ENCODE data around the gene ATP2B3.

The ATP2B3 gene

DNA sequence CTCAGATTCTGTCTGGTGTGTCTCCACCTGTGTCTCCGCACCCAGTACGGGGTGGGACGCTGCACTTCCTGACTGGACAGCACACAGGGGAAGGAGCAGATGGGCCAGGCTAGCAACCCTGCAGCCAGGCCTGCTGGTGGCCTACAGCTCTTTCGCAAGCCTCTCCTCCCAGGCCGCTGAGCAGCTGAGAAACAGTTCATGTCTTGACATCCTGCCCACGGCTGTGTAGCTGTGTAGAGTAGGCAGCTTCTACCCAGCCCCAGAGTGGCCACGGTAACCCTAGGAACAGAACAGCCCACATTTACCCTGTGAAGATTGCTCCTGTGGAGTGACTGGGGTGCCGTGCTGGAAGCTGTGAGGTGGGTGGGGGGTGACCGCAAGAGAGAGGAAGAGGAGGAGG is 42.6 kb downstream of the ATP2B3 start:
- TF ChIP-seq SPI1 (IDR thresholded peaks at IDR 0.05; ENCODE audit: low read depth, low read length) (no peak), TAF1 (IDR thresholded peaks at IDR 0.05; ENCODE audit: low read depth, low read length) (no peak), PAX5 (IDR thresholded peaks at IDR 0.05; ENCODE audit: insufficient read depth, low read length, severe bottlenecking) (no peak)
- DNase-seq (ENCODE audit: insufficient read length, low spot score) (no peak), FAIRE-seq (no peak)

GRCh38 chrX:153560466-153560865 is 43.0 kb downstream of the ATP2B3 start:
- no peak for TF ChIP-seq POU2F2 (IDR thresholded peaks at IDR 0.05; ENCODE audit: low read depth, low read length)
- no peak for TF ChIP-seq TAF1 (IDR thresholded peaks at IDR 0.05; ENCODE audit: low read depth, low read length)
- no peak for TF ChIP-seq PAX5 (IDR thresholded peaks at IDR 0.05; ENCODE audit: insufficient read depth, low read length, severe bottlenecking)
- TF ChIP-seq SPI1 (IDR thresholded peaks at IDR 0.05; ENCODE audit: low read depth, low read length) = no peak
- TF ChIP-seq POLR2AphosphoS5 (IDR thresholded peaks at IDR 0.05; ENCODE audit: low read depth, low read length) = no peak
- TF ChIP-seq POLR2A (IDR thresholded peaks at IDR 0.05; ENCODE audit: low read depth, low read length) = no peak
- FAIRE-seq (no peak), DNase-seq (ENCODE audit: insufficient read length, low spot score) (no peak)

DNA sequence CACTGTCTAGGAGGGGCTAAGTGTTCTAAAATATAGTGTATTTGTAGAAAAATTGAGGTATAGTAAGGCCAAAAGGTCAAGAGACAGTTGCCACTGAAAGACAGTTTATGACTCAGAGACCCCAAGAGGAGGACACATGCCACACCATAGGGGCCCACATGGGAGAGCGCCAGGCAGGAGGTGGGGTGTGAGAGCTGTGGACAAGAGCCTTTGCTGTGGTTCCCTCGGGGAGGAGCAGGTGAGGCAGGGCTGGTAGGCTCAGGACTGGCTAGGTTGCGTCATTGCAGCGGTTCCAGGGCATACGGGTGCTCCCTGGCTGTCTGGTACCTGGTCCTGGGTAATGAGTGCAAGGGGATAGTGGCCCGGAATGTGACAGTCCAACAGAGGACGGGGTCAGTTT is 43.9 kb downstream of the ATP2B3 start:
- no peak for DNase-seq (ENCODE audit: insufficient read length, low spot score)
- no peak for FAIRE-seq
- TF ChIP-seq POLR2A (IDR thresholded peaks at IDR 0.05; ENCODE audit: low read depth, low read length) (no peak), SPI1 (IDR thresholded peaks at IDR 0.05; ENCODE audit: low read depth, low read length) (no peak), POU2F2 (IDR thresholded peaks at IDR 0.05; ENCODE audit: low read depth, low read length) (no peak), TAF1 (IDR thresholded peaks at IDR 0.05; ENCODE audit: low read depth, low read length) (no peak), POLR2AphosphoS5 (IDR thresholded peaks at IDR 0.05; ENCODE audit: low read depth, low read length) (no peak), PAX5 (IDR thresholded peaks at IDR 0.05; ENCODE audit: insufficient read depth, low read length, severe bottlenecking) (no peak)

DNA sequence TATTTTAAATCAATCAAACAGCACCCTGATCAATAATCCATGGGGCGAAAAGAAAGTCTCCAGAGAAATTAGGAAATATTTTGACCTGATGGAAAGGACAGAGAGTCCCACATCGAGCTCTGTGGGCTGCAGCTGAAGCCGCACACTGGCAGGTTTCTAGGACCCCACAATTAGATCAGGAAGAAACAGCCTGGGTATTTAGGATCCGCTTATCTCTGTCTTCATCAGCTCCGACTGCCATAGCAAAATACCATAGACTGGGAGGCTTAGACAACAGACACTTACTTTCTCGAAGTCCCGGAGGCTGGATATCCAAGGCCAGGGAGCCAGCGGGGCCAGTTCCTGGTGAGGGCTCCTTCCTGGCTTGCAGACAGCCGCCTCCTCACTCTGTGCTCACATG is 45.1 kb downstream of the ATP2B3 start:
- DNase-seq (ENCODE audit: insufficient read length, low spot score) (no peak), FAIRE-seq (no peak)
- TF ChIP-seq TAF1 (IDR thresholded peaks at IDR 0.05; ENCODE audit: low read depth, low read length) (no peak), POU2F2 (IDR thresholded peaks at IDR 0.05; ENCODE audit: low read depth, low read length) (no peak), SPI1 (IDR thresholded peaks at IDR 0.05; ENCODE audit: low read depth, low read length) (no peak), POLR2A (IDR thresholded peaks at IDR 0.05; ENCODE audit: low read depth, low read length) (no peak)

GRCh38 chrX:153564047-153564606 is 46.7 kb downstream of the ATP2B3 start:
- FAIRE-seq (no peak), DNase-seq (ENCODE audit: insufficient read length, low spot score) (no peak)

DNA sequence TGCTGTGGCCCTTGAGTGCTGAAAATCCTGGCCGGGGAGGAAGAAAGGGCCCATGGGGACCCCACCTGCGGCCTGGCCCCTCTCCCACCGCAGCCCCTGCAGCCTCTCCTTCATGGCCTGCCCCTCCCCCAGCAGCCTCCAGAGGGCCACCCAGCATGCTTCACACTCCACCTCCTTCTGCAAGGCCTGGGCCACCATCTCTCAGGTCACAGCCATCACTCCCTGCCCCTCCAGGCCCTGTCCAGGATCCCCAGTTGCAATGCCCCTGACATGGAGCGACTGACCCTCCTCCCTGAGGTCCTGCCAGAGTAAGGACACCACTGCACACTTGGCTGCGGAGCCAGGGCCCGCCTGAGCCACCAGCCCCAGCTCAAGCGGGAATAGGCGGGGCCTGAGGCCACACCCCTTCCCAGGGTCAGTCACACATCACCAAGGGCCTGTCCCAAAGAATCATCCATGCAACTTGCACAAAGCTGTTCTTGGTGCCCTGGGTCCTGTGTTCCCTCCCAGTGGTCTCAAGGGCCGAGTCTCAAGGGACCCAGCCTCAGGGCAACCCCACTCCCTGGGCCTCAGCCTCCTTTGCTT is 48.6 kb downstream of the ATP2B3 start:
- TF ChIP-seq POLR2A (IDR thresholded peaks at IDR 0.05; ENCODE audit: low read depth, low read length) = no peak
- no peak for TF ChIP-seq SPI1 (IDR thresholded peaks at IDR 0.05; ENCODE audit: low read depth, low read length)
- no peak for TF ChIP-seq TAF1 (IDR thresholded peaks at IDR 0.05; ENCODE audit: low read depth, low read length)
- no peak for TF ChIP-seq POLR2AphosphoS5 (IDR thresholded peaks at IDR 0.05; ENCODE audit: low read depth, low read length)
- TF ChIP-seq PAX5 (IDR thresholded peaks at IDR 0.05; ENCODE audit: insufficient read depth, low read length, severe bottlenecking) = no peak
- no peak for TF ChIP-seq POU2F2 (IDR thresholded peaks at IDR 0.05; ENCODE audit: low read depth, low read length)
- no peak for DNase-seq (ENCODE audit: insufficient read length, low spot score)
- no peak for FAIRE-seq

More at GRCh38 chrX:153564047-153564606, 46.7 kb downstream of the ATP2B3 start:
- TF ChIP-seq SPI1 (IDR thresholded peaks at IDR 0.05; ENCODE audit: low read depth, low read length) (no peak), POLR2A (IDR thresholded peaks at IDR 0.05; ENCODE audit: low read depth, low read length) (no peak), POLR2AphosphoS5 (IDR thresholded peaks at IDR 0.05; ENCODE audit: low read depth, low read length) (no peak)

GRCh38 chrX:153568451-153569011 is 51.1 kb downstream of the ATP2B3 start:
- TF ChIP-seq PAX5 (IDR thresholded peaks at IDR 0.05; ENCODE audit: insufficient read depth, low read length, severe bottlenecking) (no peak), POLR2A (IDR thresholded peaks at IDR 0.05; ENCODE audit: low read depth, low read length) (no peak), POLR2AphosphoS5 (IDR thresholded peaks at IDR 0.05; ENCODE audit: low read depth, low read length) (no peak)
- FAIRE-seq (no peak), DNase-seq (ENCODE audit: insufficient read length, low spot score) (no peak)

DNA sequence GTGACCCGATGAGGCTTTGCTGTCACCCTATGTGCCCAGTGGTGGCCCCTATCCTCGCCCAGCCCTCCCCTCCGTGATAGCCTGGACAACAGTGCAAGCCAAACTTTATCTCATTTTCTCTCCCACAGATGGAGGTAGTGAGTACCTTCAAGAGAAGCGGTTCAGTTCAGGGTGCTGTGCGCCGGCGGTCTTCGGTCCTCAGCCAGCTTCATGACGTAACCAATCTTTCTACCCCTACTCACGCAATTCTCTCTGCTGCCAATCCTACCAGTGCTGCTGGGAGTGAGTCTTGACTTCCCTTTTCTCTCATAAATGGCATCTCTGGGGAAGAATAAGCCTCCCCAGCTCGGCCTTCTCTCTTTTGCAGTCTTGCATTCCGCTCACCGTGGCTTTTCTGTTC is 52.0 kb downstream of the ATP2B3 start:
- DNase-seq (ENCODE audit: insufficient read length, low spot score) = no peak
- FAIRE-seq = no peak
- TF ChIP-seq TAF1 (IDR thresholded peaks at IDR 0.05; ENCODE audit: low read depth, low read length) (no peak), SPI1 (IDR thresholded peaks at IDR 0.05; ENCODE audit: low read depth, low read length) (no peak), PAX5 (IDR thresholded peaks at IDR 0.05; ENCODE audit: insufficient read depth, low read length, severe bottlenecking) (no peak), POLR2AphosphoS5 (IDR thresholded peaks at IDR 0.05; ENCODE audit: low read depth, low read length) (no peak), POU2F2 (IDR thresholded peaks at IDR 0.05; ENCODE audit: low read depth, low read length) (no peak), POLR2A (IDR thresholded peaks at IDR 0.05; ENCODE audit: low read depth, low read length) (no peak)

DNA sequence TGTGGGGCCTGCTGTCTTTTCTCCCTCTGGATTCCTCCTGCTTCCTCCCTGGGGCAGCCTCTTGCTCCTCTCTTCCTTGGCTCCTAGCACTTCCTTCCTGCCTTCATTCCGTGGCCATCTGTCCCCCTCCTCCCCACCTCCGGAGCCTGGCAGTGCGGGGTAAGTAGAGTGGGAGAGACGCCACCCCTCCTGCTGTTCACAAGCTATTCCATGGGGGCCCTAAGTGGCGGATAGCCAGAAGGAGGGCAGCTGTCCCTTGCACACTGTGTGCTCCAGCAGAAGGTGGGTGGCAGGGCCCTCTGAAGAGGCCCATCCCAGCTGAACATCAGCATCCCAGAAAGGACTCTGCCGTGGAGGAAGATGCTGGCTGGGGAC is 54.1 kb downstream of the ATP2B3 start:
- FAIRE-seq = no peak
- TF ChIP-seq POLR2A (IDR thresholded peaks at IDR 0.05; ENCODE audit: low read depth, low read length) (no peak), PAX5 (IDR thresholded peaks at IDR 0.05; ENCODE audit: insufficient read depth, low read length, severe bottlenecking) (no peak), POU2F2 (IDR thresholded peaks at IDR 0.05; ENCODE audit: low read depth, low read length) (no peak), TAF1 (IDR thresholded peaks at IDR 0.05; ENCODE audit: low read depth, low read length) (no peak), POLR2AphosphoS5 (IDR thresholded peaks at IDR 0.05; ENCODE audit: low read depth, low read length) (no peak), SPI1 (IDR thresholded peaks at IDR 0.05; ENCODE audit: low read depth, low read length) (no peak)
- no peak for DNase-seq (ENCODE audit: insufficient read length, low spot score)

DNA sequence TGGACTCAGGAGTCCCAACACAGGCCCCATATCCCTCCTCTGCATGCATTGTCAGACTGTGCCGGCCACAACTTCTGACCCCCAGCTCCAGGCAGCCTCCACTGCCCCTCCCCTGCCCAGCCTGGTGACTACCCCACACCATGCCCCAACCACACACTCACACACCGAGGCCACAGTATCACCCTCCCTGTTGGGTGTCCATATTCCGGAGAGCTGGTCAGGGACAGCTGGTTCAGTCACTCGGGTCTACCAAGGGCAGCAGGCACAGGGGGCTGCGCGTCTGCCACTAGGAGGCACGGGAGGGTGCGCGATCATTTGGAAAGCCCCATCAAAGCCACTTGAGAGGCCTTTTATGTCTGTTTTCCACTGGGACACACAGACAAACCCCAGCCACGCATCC is 55.2 kb downstream of the ATP2B3 start:
- DNase-seq (ENCODE audit: insufficient read length, low spot score) = no peak
- TF ChIP-seq PAX5 (IDR thresholded peaks at IDR 0.05; ENCODE audit: insufficient read depth, low read length, severe bottlenecking) = no peak
- TF ChIP-seq TAF1 (IDR thresholded peaks at IDR 0.05; ENCODE audit: low read depth, low read length) = no peak
- no peak for TF ChIP-seq POLR2AphosphoS5 (IDR thresholded peaks at IDR 0.05; ENCODE audit: low read depth, low read length)
- TF ChIP-seq POLR2A (IDR thresholded peaks at IDR 0.05; ENCODE audit: low read depth, low read length) = no peak
- no peak for FAIRE-seq
